PC-3 (cell line): ENCODE results near the gene CMBL. TPM values are rescaled to one million over a fixed set of nuclear protein-coding genes. Genes with fewer than 3 reads are reported as not detected.

Experiments used
- ATAC-seq: fragments of 200-7000 bp; cut with Tn5 transposase; 2 replicates; pipeline ENCODE4 v1.9.1; 2020; ENCODE audit warnings: mild to moderate bottlenecking, moderate library complexity
- BruUV-seq: library from RNA; stranded (reverse); fragments of 400-500 nt; replicated peaks from 2 replicates; lab custom pipeline; 2021; lab: Mats Ljungman, UMichigan
- CTCF ChIA-PET: fragments of 300-600 bp; sonication (Branson Sonifier 250); formaldehyde crosslinking; loops from one replicate; lab custom pipeline; 2022; ENCODE audit warnings: antibody characterized with exemption; lab: Charles Lee
- POLR2A ChIA-PET: fragments of 300-600 bp; sonication (Branson Sonifier 250); formaldehyde crosslinking; loops from one replicate; lab custom pipeline; 2022; ENCODE audit warnings: antibody characterized with exemption; ENCODE audit not compliant: unreplicated experiment; lab: Charles Lee
- DNase-seq: peaks from one replicate; pipeline ENCODE4 v3.0.0-alpha.2; 2015
- H2AFZ ChIP-seq: fragments of 300-600 bp; sonication (generic); 2 replicates; pipeline ENCODE4 v1.6.0; 2016; ENCODE audit warnings: antibody characterized with exemption, low read length
- H3F3A ChIP-seq: fragments of 300-600 bp; sonication (generic); one replicate; pipeline ENCODE4 v1.6.0; 2017; ENCODE audit warnings: antibody characterized with exemption, low read length, control low read depth, mild to moderate bottlenecking; ENCODE audit not compliant: unreplicated experiment
- H3K27ac ChIP-seq: fragments of 300-600 bp; sonication (generic); 2 replicates; pipeline ENCODE4 v1.5.1; 2016; ENCODE audit warnings: mild to moderate bottlenecking, low read length
- H3K27me3 ChIP-seq: fragments of 300-600 bp; sonication (generic); 2 replicates; pipeline ENCODE4 v1.6.1; 2016; ENCODE audit warnings: low read length, mixed read lengths
- H3K36me3 ChIP-seq: fragments of 300-600 bp; sonication (generic); 2 replicates; pipeline ENCODE4 v1.6.1; 2016; ENCODE audit warnings: low read depth, mixed run types, low read length, mixed read lengths
- H3K4me1 ChIP-seq: fragments of 300-600 bp; sonication (generic); 2 replicates; pipeline ENCODE4 v1.5.1; 2016; ENCODE audit warnings: low read length; ENCODE audit not compliant: insufficient read depth
- H3K4me2 ChIP-seq: fragments of 300-600 bp; sonication (generic); 2 replicates; pipeline ENCODE4 v1.6.0; 2016; ENCODE audit warnings: low read length
- H3K4me3 ChIP-seq: fragments of 300-600 bp; sonication (generic); 2 replicates; pipeline ENCODE4 v1.5.1; 2016; ENCODE audit warnings: mild to moderate bottlenecking, low read length, mixed read lengths
- H3K79me2 ChIP-seq: fragments of 300-600 bp; sonication (generic); 2 replicates; pipeline ENCODE4 v1.6.1; 2017; ENCODE audit warnings: low read length, mixed read lengths
- H3K9ac ChIP-seq: fragments of 300-600 bp; sonication (generic); 2 replicates; pipeline ENCODE4 v1.6.0; 2016; ENCODE audit warnings: mild to moderate bottlenecking, low read length
- H3K9me2 ChIP-seq: fragments of 300-600 bp; sonication (generic); replicated peaks from 2 replicates; pipeline ENCODE4 v1.6.1; 2016; ENCODE audit warnings: mixed run types, low read length, mixed read lengths
- H3K9me3 ChIP-seq: fragments of 300-600 bp; sonication (generic); 2 replicates; pipeline ENCODE4 v1.6.1; 2016; ENCODE audit warnings: low read length, mixed read lengths
- H4K20me1 ChIP-seq: fragments of 300-600 bp; sonication (generic); 2 replicates; pipeline ENCODE4 v1.6.1; 2016; ENCODE audit warnings: low read length, mixed read lengths
- EZH2 ChIP-seq: fragments of 300-600 bp; sonication (generic); IDR thresholded peaks from one replicate; pipeline ENCODE4 v1.6.1; 2017; ENCODE audit warnings: antibody characterized with exemption, mild to moderate bottlenecking, low read length; ENCODE audit not compliant: unreplicated experiment
- EZH2phosphoT487 ChIP-seq: fragments of 300-600 bp; sonication (generic); IDR thresholded peaks from 2 replicates; pipeline ENCODE4 v1.6.1; 2018; ENCODE audit warnings: mild to moderate bottlenecking, antibody characterized with exemption, low read length, borderline replicate concordance
- intact Hi-C: fragments of 100-400 bp; cut with micrococcal nuclease; formaldehyde crosslinking; loops from 2 replicates; pipeline ENCODE4 v1.9.0; 2023
- total RNA-seq: library from RNA; depleted of rRNA; stranded (reverse); fragments of >200 nt; gene quantifications from 2 replicates; pipeline ENCODE4 v1.2.3, GENCODE V29; 2014
- TF ChIP-seq, protein P1 (sequence below): fragments of 300-600 bp; sonication (generic); conservative IDR thresholded peaks from 2 replicates; pipeline ENCODE4 v1.5.1; 2017; ENCODE audit warnings: antibody characterized with exemption, low read depth, mild to moderate bottlenecking, low read length

Gene CMBL
- total RNA-seq, 1 experiment from 2014 or later, result 35.7 TPM

DNA sequence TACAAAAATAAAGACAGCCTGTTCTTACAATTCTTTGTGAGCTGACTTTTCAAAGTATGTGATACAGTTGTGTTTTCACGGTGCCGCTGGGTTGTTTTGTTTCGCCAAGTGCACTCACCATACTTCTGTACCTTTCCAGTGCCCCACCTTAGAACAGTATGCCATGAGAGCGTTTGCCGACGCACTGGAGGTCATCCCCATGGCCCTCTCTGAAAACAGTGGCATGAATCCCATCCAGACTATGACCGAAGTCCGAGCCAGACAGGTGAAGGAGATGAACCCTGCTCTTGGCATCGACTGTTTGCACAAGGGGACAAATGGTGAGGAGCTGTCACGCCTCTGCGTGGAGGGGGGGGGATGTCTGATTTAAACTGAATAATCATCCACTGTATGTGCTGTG lies 44.7 kb downstream of the CMBL start:
- ChIA-PET POLR2A (no interaction called here), CTCF (no interaction called here)
- no peak overlapping the region for H3K9ac ChIP-seq
- H3K9me2 ChIP-seq, result no peaks in the 10 kb centered on the region
- intact Hi-C loops, result no loop called here
- DNase-seq, result no peak
- H3K27me3 ChIP-seq, result no peaks in the 10 kb centered on the region
- no TSS peak for BruUV-seq
- no peak overlapping the region for H3K4me3 ChIP-seq
- peaks cover 24% of the 10 kb centered on the region for H3F3A ChIP-seq
- peaks cover 31% of the 10 kb centered on the region; the same call in 1 of the 2 replicates for H4K20me1 ChIP-seq
- no peak overlapping the region for H3K4me2 ChIP-seq
- H3K9me3 ChIP-seq, result no peaks in the 10 kb centered on the region
- H3K36me3 ChIP-seq, result peaks cover 76% of the 10 kb centered on the region
- TF ChIP-seq EZH2phosphoT487 (no peak), EZH2 (no peak)
- TF ChIP-seq, protein P1, sequence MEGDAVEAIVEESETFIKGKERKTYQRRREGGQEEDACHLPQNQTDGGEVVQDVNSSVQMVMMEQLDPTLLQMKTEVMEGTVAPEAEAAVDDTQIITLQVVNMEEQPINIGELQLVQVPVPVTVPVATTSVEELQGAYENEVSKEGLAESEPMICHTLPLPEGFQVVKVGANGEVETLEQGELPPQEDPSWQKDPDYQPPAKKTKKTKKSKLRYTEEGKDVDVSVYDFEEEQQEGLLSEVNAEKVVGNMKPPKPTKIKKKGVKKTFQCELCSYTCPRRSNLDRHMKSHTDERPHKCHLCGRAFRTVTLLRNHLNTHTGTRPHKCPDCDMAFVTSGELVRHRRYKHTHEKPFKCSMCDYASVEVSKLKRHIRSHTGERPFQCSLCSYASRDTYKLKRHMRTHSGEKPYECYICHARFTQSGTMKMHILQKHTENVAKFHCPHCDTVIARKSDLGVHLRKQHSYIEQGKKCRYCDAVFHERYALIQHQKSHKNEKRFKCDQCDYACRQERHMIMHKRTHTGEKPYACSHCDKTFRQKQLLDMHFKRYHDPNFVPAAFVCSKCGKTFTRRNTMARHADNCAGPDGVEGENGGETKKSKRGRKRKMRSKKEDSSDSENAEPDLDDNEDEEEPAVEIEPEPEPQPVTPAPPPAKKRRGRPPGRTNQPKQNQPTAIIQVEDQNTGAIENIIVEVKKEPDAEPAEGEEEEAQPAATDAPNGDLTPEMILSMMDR, result no peak
- no peak overlapping the region for H2AFZ ChIP-seq
- H3K79me2 ChIP-seq, result peaks cover 12% of the 10 kb centered on the region
- ATAC-seq, result no peak
- H3K27ac ChIP-seq, result no peak overlapping the region
- peaks cover 12% of the 10 kb centered on the region for H3K4me1 ChIP-seq

DNA sequence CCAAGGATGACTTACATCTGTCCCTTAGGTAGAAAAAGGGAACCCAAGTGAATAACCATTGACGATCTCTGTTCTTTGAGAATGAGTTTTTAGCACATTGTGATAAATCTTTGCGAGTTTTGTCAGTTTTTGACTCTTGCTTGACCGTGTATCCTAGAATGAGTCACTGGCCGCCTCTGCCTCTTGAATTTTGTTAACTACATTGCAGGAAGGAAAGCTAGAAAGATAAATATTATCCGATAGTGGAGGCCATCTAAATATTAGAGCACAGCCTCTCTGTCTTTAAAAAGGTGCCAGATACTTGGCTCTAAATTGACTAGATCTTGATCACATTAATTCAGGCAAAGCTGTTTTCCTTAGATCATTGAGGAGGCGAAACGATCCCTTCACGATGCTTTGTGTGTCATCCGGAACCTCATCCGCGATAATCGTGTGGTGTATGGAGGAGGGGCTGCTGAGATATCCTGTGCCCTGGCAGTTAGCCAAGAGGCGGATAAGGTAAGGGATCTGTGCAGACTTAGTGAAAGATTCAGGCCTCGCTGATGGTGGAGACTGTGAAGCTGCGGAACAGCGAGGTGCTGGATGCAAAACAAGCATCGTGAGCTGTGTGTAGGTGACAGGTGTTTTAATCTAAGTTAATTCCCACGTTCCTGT lies 45.5 kb downstream of the CMBL start:
- H3K9me3 ChIP-seq, result no peaks in the 10 kb centered on the region
- no peak overlapping the region for H3K27ac ChIP-seq
- peaks cover 9% of the 10 kb centered on the region for H3K4me1 ChIP-seq
- no peaks in the 10 kb centered on the region for H3K27me3 ChIP-seq
- BruUV-seq, result no TSS peak
- no peak for DNase-seq
- no peak overlapping the region for H3K4me2 ChIP-seq
- H3K79me2 ChIP-seq, result peaks cover 19% of the 10 kb centered on the region
- H3K9me2 ChIP-seq, result no peaks in the 10 kb centered on the region
- no peak overlapping the region for H3K9ac ChIP-seq
- no peak for TF ChIP-seq EZH2
- TF ChIP-seq, protein P1, result no peak
- no peak for TF ChIP-seq EZH2phosphoT487
- H3F3A ChIP-seq, result peaks cover 24% of the 10 kb centered on the region
- peaks cover 35% of the 10 kb centered on the region; the same call in 1 of the 2 replicates for H4K20me1 ChIP-seq
- intact Hi-C loops, result no loop called here
- ATAC-seq, result no peak
- H3K4me3 ChIP-seq, result no peak overlapping the region
- CTCF ChIA-PET, result no interaction called here
- POLR2A ChIA-PET, result no interaction called here
- H2AFZ ChIP-seq, result no peak overlapping the region
- H3K36me3 ChIP-seq, result peaks cover 84% of the 10 kb centered on the region

DNA sequence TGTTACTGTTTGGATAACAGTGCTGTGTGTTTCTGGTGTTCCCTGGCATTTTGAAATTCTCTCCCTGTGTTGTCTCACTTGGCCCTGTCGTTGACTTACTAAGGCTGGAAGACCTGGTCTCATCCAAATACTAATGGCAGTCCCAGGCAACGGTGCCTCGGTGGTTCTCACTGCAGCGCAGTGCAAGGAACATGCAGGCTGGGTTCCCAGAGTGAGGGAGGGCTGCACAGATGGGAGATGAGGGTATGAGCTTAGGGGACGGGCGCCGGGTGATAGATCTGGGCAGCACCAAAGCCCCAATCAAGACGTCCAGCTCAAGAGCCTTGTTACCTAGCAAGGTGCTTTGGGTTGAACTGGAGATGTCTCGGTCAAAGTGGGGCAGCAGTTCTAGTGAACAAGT lies 46.6 kb downstream of the CMBL start:
- no peaks in the 10 kb centered on the region for H3K27me3 ChIP-seq
- peaks cover 31% of the 10 kb centered on the region for H3K79me2 ChIP-seq
- TF ChIP-seq, protein P1, result no peak
- TF ChIP-seq EZH2phosphoT487 (no peak), EZH2 (no peak)
- H4K20me1 ChIP-seq, result peaks cover 43% of the 10 kb centered on the region
- H3K9me2 ChIP-seq, result no peaks in the 10 kb centered on the region
- ChIA-PET CTCF (no interaction called here), POLR2A (no interaction called here)
- H3K4me3 ChIP-seq, result no peak overlapping the region
- no peak overlapping the region for H3K27ac ChIP-seq
- peaks cover 95% of the 10 kb centered on the region for H3K36me3 ChIP-seq
- H3K9me3 ChIP-seq, result no peaks in the 10 kb centered on the region
- no peaks in the 10 kb centered on the region for H3K4me1 ChIP-seq
- intact Hi-C loops, result no loop called here
- peaks cover 17% of the 10 kb centered on the region for H3F3A ChIP-seq
- H3K4me2 ChIP-seq, result no peak overlapping the region
- DNase-seq (no peak), ATAC-seq (no peak)
- no TSS peak for BruUV-seq
- no peak overlapping the region for H3K9ac ChIP-seq
- H2AFZ ChIP-seq, result no peak overlapping the region
